ENCODE measurements around the gene ERVW-1.

DNA sequence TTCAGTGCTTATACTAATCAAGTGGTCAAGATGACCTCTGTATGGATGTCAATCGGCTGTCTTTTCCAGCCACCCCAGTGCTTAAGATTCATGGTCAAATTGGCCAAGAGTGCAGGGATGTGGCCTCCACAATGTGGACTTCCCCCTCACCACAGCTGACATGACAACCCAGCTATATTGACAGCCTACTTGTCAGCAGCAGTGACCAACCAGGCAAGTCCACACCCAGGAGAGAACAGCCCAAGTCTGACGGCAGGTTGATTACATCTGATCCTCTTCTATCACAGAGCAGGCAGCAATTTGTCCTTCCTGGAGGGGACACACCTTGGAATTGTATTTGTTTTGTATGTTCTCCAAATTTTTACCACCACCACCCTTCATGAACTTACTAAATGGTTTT is 8.2 kb upstream of the ERVW-1 start:
- no peak for TF ChIP-seq CTCF (IDR thresholded peaks at IDR 0.05)
- TF ChIP-seq POLR2AphosphoS5 (IDR thresholded peaks at IDR 0.05): no peak
- TF ChIP-seq POLR2A (IDR thresholded peaks at IDR 0.05): no peak

All from upper lobe of left lung (tissue), 4 donors.